ENCODE measurements around the gene BANK1. TPM values are rescaled to one million over a fixed set of nuclear protein-coding genes. Genes with fewer than 3 reads are reported as not detected.

Gene BANK1
- total RNA-seq, 2 experiments from 2014 or later: 0.24 to 0.29 TPM

DNA sequence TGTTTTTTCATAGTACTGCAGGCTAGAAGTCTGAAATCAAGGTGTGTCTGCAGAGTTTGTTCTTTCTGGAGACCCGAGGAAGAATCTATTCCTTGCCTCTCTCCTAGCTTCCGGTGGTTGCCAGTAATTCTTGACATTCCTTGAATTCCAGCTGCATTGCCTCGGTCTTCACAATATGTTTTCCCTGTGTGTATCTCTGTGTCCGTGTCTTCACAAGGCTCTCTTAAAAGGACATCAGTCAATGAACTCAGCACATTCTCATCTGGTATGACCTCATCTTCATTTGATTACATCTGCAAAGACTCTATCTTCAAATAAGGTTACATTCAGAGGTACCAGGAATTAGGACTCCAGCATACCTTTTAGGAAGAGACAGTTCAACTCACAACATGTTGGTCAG is 163.4 kb downstream of the BANK1 start:
- CTCF ChIA-PET: no interaction called here
- no peaks in the 10 kb centered on the region for H3K4me1 Mint-ChIP-seq (ENCODE audit: low read depth)
- no peak overlapping the region for H3K27ac Mint-ChIP-seq
- peaks cover 7% of the 10 kb centered on the region for H3K27me3 Mint-ChIP-seq (ENCODE audit: low read depth)
- no peak overlapping the region for H3K4me3 Mint-ChIP-seq
- ATAC-seq (no peak), DNase-seq (no peak)
- no peaks in the 10 kb centered on the region for H3K9me3 Mint-ChIP-seq (ENCODE audit: insufficient read depth)
- POLR2A ChIA-PET: no interaction called here
- H3K36me3 Mint-ChIP-seq (ENCODE audit: low read depth): no peaks in the 10 kb centered on the region

DNA sequence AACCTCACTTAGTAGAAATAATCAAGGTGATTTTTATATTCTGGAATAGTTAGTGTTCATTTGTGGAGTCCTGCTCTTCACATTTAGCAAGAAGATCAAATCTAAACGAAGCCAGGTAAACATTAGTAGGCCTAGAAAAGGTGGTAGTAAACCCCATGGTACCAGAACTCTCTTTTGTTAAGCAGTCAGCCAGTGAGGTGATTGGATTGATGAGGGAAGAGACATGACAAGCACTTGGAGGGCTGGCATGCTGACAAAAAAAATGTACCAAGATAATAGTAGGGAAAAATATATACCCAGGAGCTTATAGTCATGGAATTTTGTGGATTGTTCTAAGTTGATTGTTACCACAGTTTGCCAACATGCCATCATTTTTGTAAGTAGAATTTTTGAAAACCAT is 163.8 kb downstream of the BANK1 start:
- no peak overlapping the region for H3K4me3 Mint-ChIP-seq
- H3K9me3 Mint-ChIP-seq (ENCODE audit: insufficient read depth): no peaks in the 10 kb centered on the region
- CTCF ChIA-PET: no interaction called here
- H3K27ac Mint-ChIP-seq: no peak overlapping the region
- ATAC-seq: no peak
- no peak for DNase-seq
- no peaks in the 10 kb centered on the region for H3K36me3 Mint-ChIP-seq (ENCODE audit: low read depth)
- no peaks in the 10 kb centered on the region for H3K4me1 Mint-ChIP-seq (ENCODE audit: low read depth)
- H3K27me3 Mint-ChIP-seq (ENCODE audit: low read depth): peaks cover 4% of the 10 kb centered on the region
- POLR2A ChIA-PET: no interaction called here

GRCh38 chr4:101954975-101955678 is 164.6 kb downstream of the BANK1 start:
- Mint-ChIP-seq H3K36me3 (ENCODE audit: low read depth) (no peaks in the 10 kb centered on the region), H3K27me3 (ENCODE audit: low read depth) (peaks cover 4% of the 10 kb centered on the region), H3K27ac (no peak overlapping the region), H3K4me3 (no peak overlapping the region), H3K9me3 (ENCODE audit: insufficient read depth) (no peaks in the 10 kb centered on the region), H3K4me1 (ENCODE audit: low read depth) (no peaks in the 10 kb centered on the region)
- ATAC-seq (no peak), DNase-seq (no peak)
- CTCF ChIA-PET: no interaction called here
- POLR2A ChIA-PET: no interaction called here

DNA sequence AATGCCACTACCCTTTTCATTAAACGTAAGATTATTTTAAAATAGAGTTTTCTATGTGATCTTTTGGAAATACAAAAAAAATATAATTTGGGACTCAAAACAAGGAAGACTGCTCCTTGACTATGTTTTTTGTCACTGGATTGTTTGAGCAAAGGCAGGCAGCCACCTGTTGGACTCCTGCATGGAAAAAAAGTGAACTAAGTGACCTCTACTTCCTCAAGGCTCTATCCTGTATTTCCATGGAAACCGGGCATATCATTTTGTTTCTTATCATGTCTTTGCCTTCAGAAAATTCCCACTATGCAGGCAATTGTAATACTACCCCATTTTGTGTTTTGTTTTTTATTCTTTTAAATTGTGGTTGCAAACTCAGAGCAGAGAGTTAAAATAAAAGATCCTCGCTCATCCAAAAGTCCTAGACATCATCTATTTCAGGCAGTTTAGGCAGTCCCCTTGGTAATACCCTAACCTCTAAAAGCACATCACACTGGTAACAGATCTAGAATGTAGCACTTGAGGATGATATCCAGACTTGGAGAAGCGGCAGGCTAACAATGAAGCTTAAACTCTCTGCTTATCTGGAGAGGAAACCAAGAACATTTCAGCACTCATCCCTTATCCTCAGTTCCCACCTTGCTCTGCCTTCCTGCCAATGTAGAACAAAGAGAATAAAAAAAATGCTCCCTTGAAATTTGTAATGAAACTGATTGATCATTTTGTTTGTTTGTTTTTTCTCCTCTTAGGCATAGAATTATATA is 165.7 kb downstream of the BANK1 start:
- Mint-ChIP-seq H3K27ac (no peak overlapping the region), H3K4me1 (ENCODE audit: low read depth) (no peaks in the 10 kb centered on the region), H3K36me3 (ENCODE audit: low read depth) (no peaks in the 10 kb centered on the region), H3K27me3 (ENCODE audit: low read depth) (no peaks in the 10 kb centered on the region), H3K9me3 (ENCODE audit: insufficient read depth) (no peaks in the 10 kb centered on the region), H3K4me3 (no peak overlapping the region)
- no peak for ATAC-seq
- DNase-seq: no peak
- POLR2A ChIA-PET: interaction anchor here (0.6 kb wide), 2 partner anchors 9 to 143 kb away, joined by 3 read pairs; no protein-coding TSS in a partner anchor
- CTCF ChIA-PET: no interaction called here

GRCh38 chr4:101958547-101958946 is 168.0 kb downstream of the BANK1 start:
- Mint-ChIP-seq H3K4me3 (no peak overlapping the region), H3K4me1 (ENCODE audit: low read depth) (no peaks in the 10 kb centered on the region), H3K27ac (no peak overlapping the region), H3K27me3 (ENCODE audit: low read depth) (peaks cover 3% of the 10 kb centered on the region), H3K9me3 (ENCODE audit: insufficient read depth) (no peaks in the 10 kb centered on the region), H3K36me3 (ENCODE audit: low read depth) (no peaks in the 10 kb centered on the region)
- POLR2A ChIA-PET: no interaction called here
- ATAC-seq (no peak), DNase-seq (no peak)
- CTCF ChIA-PET: no interaction called here

- DNase-seq (no peak), ATAC-seq (no peak)
- ChIA-PET CTCF (no interaction called here), POLR2A (no interaction called here)
- Mint-ChIP-seq H3K36me3 (ENCODE audit: low read depth) (no peaks in the 10 kb centered on the region), H3K27ac (no peak overlapping the region), H3K4me3 (no peak overlapping the region), H3K9me3 (ENCODE audit: insufficient read depth) (no peaks in the 10 kb centered on the region), H3K27me3 (ENCODE audit: low read depth) (peaks cover 3% of the 10 kb centered on the region), H3K4me1 (ENCODE audit: low read depth) (no peaks in the 10 kb centered on the region)
Observed at GRCh38 chr4:101960431-101960830, 169.9 kb downstream of the BANK1 start.

- POLR2A ChIA-PET: no interaction called here
- CTCF ChIA-PET: no interaction called here
- H3K36me3 Mint-ChIP-seq (ENCODE audit: low read depth): no peaks in the 10 kb centered on the region
- no peaks in the 10 kb centered on the region for H3K9me3 Mint-ChIP-seq (ENCODE audit: insufficient read depth)
- ATAC-seq (no peak), DNase-seq (no peak)
- H3K27me3 Mint-ChIP-seq (ENCODE audit: low read depth): peaks cover 3% of the 10 kb centered on the region
- no peak overlapping the region for H3K27ac Mint-ChIP-seq
- no peak overlapping the region for H3K4me3 Mint-ChIP-seq
- H3K4me1 Mint-ChIP-seq (ENCODE audit: low read depth): no peaks in the 10 kb centered on the region
Observed at GRCh38 chr4:101961144-101961543, 170.6 kb downstream of the BANK1 start.

DNA sequence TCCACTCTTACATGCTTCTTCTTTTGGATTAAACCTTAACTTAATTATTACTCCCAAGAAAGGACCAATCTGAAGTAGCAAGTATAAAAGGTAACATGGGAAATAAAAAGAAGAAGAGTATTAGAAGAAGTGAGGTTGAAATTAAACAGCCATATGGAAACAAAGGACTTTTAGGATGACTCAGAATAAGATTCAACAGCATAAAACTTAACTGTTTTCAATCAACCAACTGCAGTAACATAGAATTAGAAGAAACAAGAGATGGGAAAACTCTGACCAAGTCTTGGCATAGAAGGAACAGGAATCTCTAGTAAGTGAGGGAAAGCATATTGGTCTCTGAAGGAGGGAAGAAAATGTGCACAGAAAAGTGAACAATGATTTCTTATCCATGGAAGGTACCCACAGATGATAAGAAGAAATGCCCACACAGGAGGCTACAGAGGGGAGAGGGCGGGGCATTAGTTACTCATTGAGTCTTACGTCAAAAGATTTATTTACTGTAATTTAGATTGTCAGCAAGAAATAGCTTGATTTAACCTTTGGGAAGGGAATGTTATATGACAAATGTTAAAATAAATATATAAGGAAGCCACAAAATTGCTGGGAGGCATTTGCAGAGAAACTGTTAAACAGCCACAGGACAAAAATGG is 177.3 kb downstream of the BANK1 start:
- no peaks in the 10 kb centered on the region for H3K36me3 Mint-ChIP-seq (ENCODE audit: low read depth)
- H3K4me3 Mint-ChIP-seq: no peak overlapping the region
- H3K27me3 Mint-ChIP-seq (ENCODE audit: low read depth): peaks cover 15% of the 10 kb centered on the region
- POLR2A ChIA-PET: no interaction called here
- no peaks in the 10 kb centered on the region for H3K9me3 Mint-ChIP-seq (ENCODE audit: insufficient read depth)
- no peak for DNase-seq
- H3K4me1 Mint-ChIP-seq (ENCODE audit: low read depth): peaks cover 2% of the 10 kb centered on the region
- no peak for ATAC-seq
- CTCF ChIA-PET: no interaction called here
- H3K27ac Mint-ChIP-seq: no peak overlapping the region

- H3K27ac Mint-ChIP-seq: no peak overlapping the region
- no peak for DNase-seq
- ChIA-PET CTCF (no interaction called here), POLR2A (no interaction called here)
- H3K4me1 Mint-ChIP-seq (ENCODE audit: low read depth): peaks cover 2% of the 10 kb centered on the region
- no peaks in the 10 kb centered on the region for H3K36me3 Mint-ChIP-seq (ENCODE audit: low read depth)
- H3K4me3 Mint-ChIP-seq: no peak overlapping the region
- peaks cover 15% of the 10 kb centered on the region for H3K27me3 Mint-ChIP-seq (ENCODE audit: low read depth)
- H3K9me3 Mint-ChIP-seq (ENCODE audit: insufficient read depth): no peaks in the 10 kb centered on the region
- no peak for ATAC-seq
Observed at GRCh38 chr4:101968364-101968763, 177.8 kb downstream of the BANK1 start.

DNA sequence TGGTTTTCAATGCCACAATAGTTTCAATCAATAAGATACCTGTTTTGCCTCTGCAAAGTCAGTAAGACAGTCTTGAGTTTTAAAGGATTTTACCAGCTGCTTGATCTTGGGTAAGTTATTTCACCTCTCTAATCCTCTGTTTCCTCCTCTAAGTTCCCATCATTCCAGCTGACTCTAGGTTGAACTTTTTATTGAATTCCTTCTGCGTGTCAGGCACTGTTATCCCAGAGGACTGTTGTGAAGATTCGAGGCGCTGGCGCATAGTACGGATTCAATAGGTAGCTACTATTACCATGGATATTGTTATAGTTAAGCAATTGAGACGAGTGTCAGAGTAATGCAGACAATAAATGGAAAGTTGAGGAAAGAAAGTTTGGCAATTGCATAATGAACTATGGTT is 179.4 kb downstream of the BANK1 start:
- DNase-seq: no peak
- no peak for ATAC-seq
- Mint-ChIP-seq H3K27ac (no peak overlapping the region), H3K4me3 (no peak overlapping the region), H3K9me3 (ENCODE audit: insufficient read depth) (no peaks in the 10 kb centered on the region), H3K36me3 (ENCODE audit: low read depth) (no peaks in the 10 kb centered on the region), H3K4me1 (ENCODE audit: low read depth) (peaks cover 2% of the 10 kb centered on the region), H3K27me3 (ENCODE audit: low read depth) (peaks cover 15% of the 10 kb centered on the region)
- ChIA-PET CTCF (no interaction called here), POLR2A (no interaction called here)

DNA sequence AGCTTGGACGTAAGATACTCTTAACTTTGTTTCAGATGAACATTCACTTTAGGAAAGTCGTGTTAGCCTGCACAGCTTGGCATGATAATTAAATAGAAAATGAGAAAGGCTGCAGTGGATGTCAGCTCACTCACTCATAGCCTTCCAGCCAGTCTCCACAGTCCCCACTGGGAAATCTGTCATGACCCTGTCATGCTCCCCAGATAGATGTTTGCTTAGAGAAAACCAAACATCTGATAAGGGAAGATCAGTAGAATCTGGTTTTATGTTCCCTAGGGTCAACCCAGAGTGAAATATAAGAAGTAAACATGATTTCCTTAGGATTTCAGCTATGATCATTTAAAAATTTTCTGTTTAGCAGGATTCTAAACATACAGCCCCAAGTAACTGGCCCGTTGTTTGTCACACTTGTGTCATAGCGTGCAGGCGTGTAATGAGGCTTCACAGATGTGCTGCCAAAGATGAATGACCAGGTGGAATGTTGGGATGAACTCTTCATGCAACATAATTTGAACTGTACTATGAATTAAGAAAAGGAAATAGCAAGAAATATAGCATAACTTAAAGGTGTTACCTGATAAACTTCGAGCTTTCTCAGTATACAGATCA is 180.1 kb downstream of the BANK1 start:
- H3K36me3 Mint-ChIP-seq (ENCODE audit: low read depth): no peaks in the 10 kb centered on the region
- ATAC-seq: no peak
- no peak for DNase-seq
- peaks cover 15% of the 10 kb centered on the region for H3K27me3 Mint-ChIP-seq (ENCODE audit: low read depth)
- CTCF ChIA-PET: no interaction called here
- H3K4me3 Mint-ChIP-seq: no peak overlapping the region
- no peak overlapping the region for H3K27ac Mint-ChIP-seq
- POLR2A ChIA-PET: no interaction called here
- no peaks in the 10 kb centered on the region for H3K9me3 Mint-ChIP-seq (ENCODE audit: insufficient read depth)
- peaks cover 2% of the 10 kb centered on the region for H3K4me1 Mint-ChIP-seq (ENCODE audit: low read depth)

DNA sequence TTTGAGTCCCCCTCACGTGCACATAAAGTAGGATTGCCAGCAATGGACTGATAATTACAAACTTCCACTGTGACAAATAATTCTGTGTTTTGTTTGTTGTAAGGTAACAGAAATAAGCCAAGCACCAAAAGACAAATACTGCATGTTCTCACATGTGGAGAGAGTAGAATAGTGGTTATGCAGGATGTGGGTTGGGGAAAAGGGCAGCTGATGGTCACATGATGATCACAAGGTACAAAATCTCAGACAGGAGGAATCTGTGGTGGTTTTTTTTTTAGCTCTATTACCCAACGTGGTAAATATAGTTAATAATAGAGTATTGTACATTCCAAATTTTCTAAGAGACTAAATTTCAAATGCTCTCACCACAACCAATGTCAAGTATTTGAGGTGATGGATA is 182.3 kb downstream of the BANK1 start:
- no peaks in the 10 kb centered on the region for H3K36me3 Mint-ChIP-seq (ENCODE audit: low read depth)
- no peaks in the 10 kb centered on the region for H3K9me3 Mint-ChIP-seq (ENCODE audit: insufficient read depth)
- H3K4me1 Mint-ChIP-seq (ENCODE audit: low read depth): peaks cover 2% of the 10 kb centered on the region
- H3K27ac Mint-ChIP-seq: no peak overlapping the region
- H3K4me3 Mint-ChIP-seq: no peak overlapping the region
- ChIA-PET CTCF (no interaction called here), POLR2A (no interaction called here)
- ATAC-seq (no peak), DNase-seq (peak; percentile 21)
- peaks cover 18% of the 10 kb centered on the region for H3K27me3 Mint-ChIP-seq (ENCODE audit: low read depth)
